ENCODE measurements around the gene SLC6A13. TPM values are rescaled to one million over a fixed set of nuclear protein-coding genes. Genes with fewer than 3 reads are reported as not detected.

The SLC6A13 gene
- total RNA-seq, 1 experiment from 2014 or later = not detected

GRCh38 chr12:202081-202731 is 60.4 kb downstream of the SLC6A13 start:
- no peaks in the 10 kb centered on the region for H3K36me3 ChIP-seq (ENCODE audit: insufficient read depth, low read length, poor library complexity, severe bottlenecking)
- no peaks in the 10 kb centered on the region for H3K4me1 ChIP-seq (ENCODE audit: insufficient read depth, low read length, poor library complexity, severe bottlenecking)
- intact Hi-C loops (cut with micrococcal nuclease; ENCODE audit: unreplicated experiment) = no loop called here
- TF ChIP-seq EZH2 (IDR thresholded peaks at IDR 0.05; ENCODE audit: borderline replicate concordance, low read depth, low read length, poor library complexity, severe bottlenecking) (no peak), CTCF (conservative IDR thresholded peaks at IDR 0.05; ENCODE audit: low read depth, low read length) (no peak)
- ChIA-PET POLR2A (ENCODE audit: low non-redundant PET) (no interaction called here), CTCF (no interaction called here)
- no peak for DNase-seq (ENCODE audit: low spot score)
- BruUV-seq (replicated peaks) = no TSS peak
- no peak overlapping the region for H3K4me3 ChIP-seq (ENCODE audit: low read depth, low read length, poor library complexity, severe bottlenecking)
- H3K27me3 ChIP-seq (replicated peaks; ENCODE audit: insufficient read depth, low read depth, low read length, poor library complexity) = peaks cover 45% of the 10 kb centered on the region
- H3K9me3 ChIP-seq (ENCODE audit: low read depth, low read length, poor library complexity, severe bottlenecking) = no peaks in the 10 kb centered on the region
- H3K27ac ChIP-seq (ENCODE audit: low read depth, low read length, poor library complexity, severe bottlenecking) = no peak overlapping the region

GRCh38 chr12:201361-201760 is 61.3 kb downstream of the SLC6A13 start:
- Histone ChIP-seq H3K4me3 (ENCODE audit: low read depth, low read length, poor library complexity, severe bottlenecking) (no peak overlapping the region), H3K4me1 (ENCODE audit: insufficient read depth, low read length, poor library complexity, severe bottlenecking) (no peaks in the 10 kb centered on the region), H3K9me3 (ENCODE audit: low read depth, low read length, poor library complexity, severe bottlenecking) (no peaks in the 10 kb centered on the region), H3K36me3 (ENCODE audit: insufficient read depth, low read length, poor library complexity, severe bottlenecking) (no peaks in the 10 kb centered on the region), H3K27ac (ENCODE audit: low read depth, low read length, poor library complexity, severe bottlenecking) (no peak overlapping the region), H3K27me3 (replicated peaks; ENCODE audit: insufficient read depth, low read depth, low read length, poor library complexity) (peaks cover 45% of the 10 kb centered on the region)
- DNase-seq (ENCODE audit: low spot score) = no peak
- POLR2A ChIA-PET (ENCODE audit: low non-redundant PET) = no interaction called here
- no TSS peak for BruUV-seq (replicated peaks)
- CTCF ChIA-PET = no interaction called here
- TF ChIP-seq EZH2 (IDR thresholded peaks at IDR 0.05; ENCODE audit: borderline replicate concordance, low read depth, low read length, poor library complexity, severe bottlenecking) (no peak), CTCF (conservative IDR thresholded peaks at IDR 0.05; ENCODE audit: low read depth, low read length) (no peak)
- intact Hi-C loops (cut with micrococcal nuclease; ENCODE audit: unreplicated experiment) = no loop called here

GRCh38 chr12:198705-199104 is 63.9 kb downstream of the SLC6A13 start:
- peaks cover 23% of the 10 kb centered on the region for H3K27me3 ChIP-seq (replicated peaks; ENCODE audit: insufficient read depth, low read depth, low read length, poor library complexity)
- H3K4me1 ChIP-seq (ENCODE audit: insufficient read depth, low read length, poor library complexity, severe bottlenecking) = no peaks in the 10 kb centered on the region
- H3K4me3 ChIP-seq (ENCODE audit: low read depth, low read length, poor library complexity, severe bottlenecking) = no peak overlapping the region
- DNase-seq (ENCODE audit: low spot score) = no peak
- TF ChIP-seq CTCF (conservative IDR thresholded peaks at IDR 0.05; ENCODE audit: low read depth, low read length) (no peak), EZH2 (IDR thresholded peaks at IDR 0.05; ENCODE audit: borderline replicate concordance, low read depth, low read length, poor library complexity, severe bottlenecking) (no peak)
- no TSS peak for BruUV-seq (replicated peaks)
- CTCF ChIA-PET = interaction anchor here (0.7 kb wide), 1 partner anchor 21 kb away, joined by 6 read pairs; no protein-coding TSS in a partner anchor
- intact Hi-C loops (cut with micrococcal nuclease; ENCODE audit: unreplicated experiment) = no loop called here
- no peaks in the 10 kb centered on the region for H3K9me3 ChIP-seq (ENCODE audit: low read depth, low read length, poor library complexity, severe bottlenecking)
- H3K36me3 ChIP-seq (ENCODE audit: insufficient read depth, low read length, poor library complexity, severe bottlenecking) = no peaks in the 10 kb centered on the region
- POLR2A ChIA-PET (ENCODE audit: low non-redundant PET) = no interaction called here
- no peak overlapping the region for H3K27ac ChIP-seq (ENCODE audit: low read depth, low read length, poor library complexity, severe bottlenecking)
